ENCODE measurements around the gene AP3M1.

DNA sequence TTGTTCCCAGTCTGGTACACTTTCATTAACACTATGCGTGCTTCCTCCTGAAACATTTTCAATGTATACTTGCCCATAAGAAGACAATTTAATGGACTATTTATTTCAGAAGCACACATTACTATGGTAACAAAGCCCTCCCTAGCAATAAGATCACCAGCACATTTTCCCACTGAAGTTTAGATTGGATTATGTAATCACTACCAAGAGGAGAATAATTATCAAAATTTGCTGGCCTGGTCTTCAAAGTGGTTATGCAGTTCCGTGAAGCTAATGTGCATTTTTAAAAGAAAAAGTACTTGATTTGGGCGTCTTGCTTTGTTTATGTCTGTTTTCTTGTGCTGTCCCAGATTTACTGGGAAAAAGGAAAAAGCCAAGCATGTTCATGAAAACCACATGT, 61.9 kb downstream of the AP3M1 start:
- TF ChIP-seq, protein P1, sequence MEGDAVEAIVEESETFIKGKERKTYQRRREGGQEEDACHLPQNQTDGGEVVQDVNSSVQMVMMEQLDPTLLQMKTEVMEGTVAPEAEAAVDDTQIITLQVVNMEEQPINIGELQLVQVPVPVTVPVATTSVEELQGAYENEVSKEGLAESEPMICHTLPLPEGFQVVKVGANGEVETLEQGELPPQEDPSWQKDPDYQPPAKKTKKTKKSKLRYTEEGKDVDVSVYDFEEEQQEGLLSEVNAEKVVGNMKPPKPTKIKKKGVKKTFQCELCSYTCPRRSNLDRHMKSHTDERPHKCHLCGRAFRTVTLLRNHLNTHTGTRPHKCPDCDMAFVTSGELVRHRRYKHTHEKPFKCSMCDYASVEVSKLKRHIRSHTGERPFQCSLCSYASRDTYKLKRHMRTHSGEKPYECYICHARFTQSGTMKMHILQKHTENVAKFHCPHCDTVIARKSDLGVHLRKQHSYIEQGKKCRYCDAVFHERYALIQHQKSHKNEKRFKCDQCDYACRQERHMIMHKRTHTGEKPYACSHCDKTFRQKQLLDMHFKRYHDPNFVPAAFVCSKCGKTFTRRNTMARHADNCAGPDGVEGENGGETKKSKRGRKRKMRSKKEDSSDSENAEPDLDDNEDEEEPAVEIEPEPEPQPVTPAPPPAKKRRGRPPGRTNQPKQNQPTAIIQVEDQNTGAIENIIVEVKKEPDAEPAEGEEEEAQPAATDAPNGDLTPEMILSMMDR (conservative IDR thresholded peaks at IDR 0.05 in 1 of 2, IDR thresholded peaks at IDR 0.05 in 1 of 2; ENCODE audit: low read depth in 1 of 2, low read length in 2 of 2): no peak
- TF ChIP-seq EZH2 (IDR thresholded peaks at IDR 0.05; ENCODE audit: low read length, missing control alignments): no peak
